Keratinocyte (primary cell): ENCODE measurements around the gene CRYBB1. TPM values are rescaled to one million over a fixed set of nuclear protein-coding genes. Genes with fewer than 3 reads are reported as not detected.

Source experiments
- DNase-seq: peaks from one replicate; pipeline ENCODE4 v3.0.0-alpha.2; 2011; ENCODE audit warnings: low read depth, missing footprints, low spot score
- FAIRE-seq: peaks from 2 replicates; lab custom pipeline; 2011; peaks lifted over from hg19 to GRCh38; lab: Jason Lieb, UNC
- H2AFZ ChIP-seq: 2 replicates; pipeline ENCODE4 v1.6.0; 2012; ENCODE audit warnings: low read length, control low read depth, inconsistent platforms; ENCODE audit not compliant: control insufficient read depth
- H3K27ac ChIP-seq: 2 replicates; pipeline ENCODE4 v1.5.1; 2011; ENCODE audit warnings: low read length; ENCODE audit not compliant: control insufficient read depth, insufficient read depth
- H3K27me3 ChIP-seq: 3 replicates; pipeline ENCODE4 v1.6.0; 2011; ENCODE audit warnings: low read length; ENCODE audit not compliant: control insufficient read depth, insufficient read depth; ENCODE audit errors: extremely low read depth
- H3K36me3 ChIP-seq, 2 experiments: 2 replicates in 1 of 2; 3 replicates in 1 of 2; pipeline ENCODE4 v1.5.1; 2011; ENCODE audit warnings: low read length in 2 of 2, mild to moderate bottlenecking in 1 of 2; ENCODE audit not compliant: control insufficient read depth in 2 of 2, insufficient read depth in 2 of 2; ENCODE audit errors: extremely low read depth in 1 of 2
- H3K4me1 ChIP-seq: 3 replicates; pipeline ENCODE4 v1.5.1; 2011; ENCODE audit warnings: low read length; ENCODE audit not compliant: control insufficient read depth, insufficient read depth; ENCODE audit errors: extremely low read depth
- H3K4me2 ChIP-seq: 3 replicates; pipeline ENCODE4 v1.6.0; 2011; ENCODE audit warnings: low read depth, low read length; ENCODE audit not compliant: control insufficient read depth, insufficient read depth; ENCODE audit errors: extremely low read depth
- H3K4me3 ChIP-seq, 3 experiments: fragments of 200-600 bp in 1 of 3; sonication (generic) in 1 of 3; 2 replicates in 2 of 3; 3 replicates in 1 of 3; pipeline ENCODE4 v1.5.1; 2011 to 2016; ENCODE audit warnings: low read length in 3 of 3, mild to moderate bottlenecking in 3 of 3, control low read depth in 2 of 3, inconsistent platforms in 1 of 3, low read depth in 1 of 3, mixed read lengths in 1 of 3, mixed run types in 1 of 3, moderate library complexity in 1 of 3; ENCODE audit not compliant: control insufficient read depth in 2 of 3, insufficient read depth in 2 of 3; ENCODE audit errors: extremely low read depth in 1 of 3
- H3K79me2 ChIP-seq: 2 replicates; pipeline ENCODE4 v1.6.0; 2012; ENCODE audit warnings: low read length; ENCODE audit not compliant: control insufficient read depth, insufficient read depth
- H3K9ac ChIP-seq: 3 replicates; pipeline ENCODE4 v1.6.0; 2011; ENCODE audit warnings: low read length; ENCODE audit not compliant: control insufficient read depth, insufficient read depth; ENCODE audit errors: extremely low read depth
- H3K9me1 ChIP-seq: 3 replicates; pipeline ENCODE4 v1.6.0; 2011; ENCODE audit warnings: low read length; ENCODE audit not compliant: control insufficient read depth, insufficient read depth; ENCODE audit errors: extremely low read depth
- H3K9me3 ChIP-seq: 2 replicates; pipeline ENCODE4 v1.5.1; 2012; ENCODE audit warnings: low read depth, low read length; ENCODE audit not compliant: control insufficient read depth
- H4K20me1 ChIP-seq: 3 replicates; pipeline ENCODE4 v1.6.0; 2011; ENCODE audit warnings: low read length; ENCODE audit not compliant: control insufficient read depth, insufficient read depth; ENCODE audit errors: extremely low read depth
- EZH2 ChIP-seq: IDR thresholded peaks from one replicate; pipeline ENCODE4 v1.6.1; 2012; ENCODE audit warnings: inconsistent platforms, mild to moderate bottlenecking, low read length, moderate library complexity
- dilution Hi-C: fragments of 300-500 bp; cut with MboI; formaldehyde crosslinking; loops from one replicate; pipeline ENCODE4 v1.7.0; 2020; ENCODE audit warnings: low sequenced_read_pairs; ENCODE audit not compliant: extremely low pct_ligation_motif_present
- polyA plus RNA-seq, 5 experiments: library from polyadenylated mRNA; depleted of rRNA in 3 of 5; stranded (reverse) in 3 of 5; stranded (forward) in 1 of 5; unstranded in 1 of 5; fragments of >200 nt; gene quantifications; 1 replicate in 1 of 5; 2 replicates in 3 of 5; 3 replicates in 1 of 5; pipeline versions ENCODE4 v1.2.1 to v1.2.3, GENCODE V29; 2011 to 2012; ENCODE audit warnings: missing spikeins in 2 of 5, low read depth in 1 of 5, low replicate concordance in 1 of 5
- TF ChIP-seq, protein P1 (sequence below), 3 experiments: IDR thresholded peaks in 1 of 3; conservative IDR thresholded peaks in 1 of 3; optimal IDR thresholded peaks in 1 of 3; 2 replicates in 2 of 3; 3 replicates in 1 of 3; pipeline versions ENCODE3 to v1.5.1; 2011; ENCODE audit warnings: low read length in 3 of 3, mild to moderate bottlenecking in 3 of 3, moderate library complexity in 2 of 3, control low read depth in 1 of 3, inconsistent platforms in 1 of 3; ENCODE audit not compliant: insufficient read depth in 2 of 3; ENCODE audit errors: extremely low read depth in 1 of 3

Gene CRYBB1
- polyA plus RNA-seq, 1 donor (not counting 4 experiments of a cell fraction or from before 2014, with no cell fraction given), result not detected

DNA sequence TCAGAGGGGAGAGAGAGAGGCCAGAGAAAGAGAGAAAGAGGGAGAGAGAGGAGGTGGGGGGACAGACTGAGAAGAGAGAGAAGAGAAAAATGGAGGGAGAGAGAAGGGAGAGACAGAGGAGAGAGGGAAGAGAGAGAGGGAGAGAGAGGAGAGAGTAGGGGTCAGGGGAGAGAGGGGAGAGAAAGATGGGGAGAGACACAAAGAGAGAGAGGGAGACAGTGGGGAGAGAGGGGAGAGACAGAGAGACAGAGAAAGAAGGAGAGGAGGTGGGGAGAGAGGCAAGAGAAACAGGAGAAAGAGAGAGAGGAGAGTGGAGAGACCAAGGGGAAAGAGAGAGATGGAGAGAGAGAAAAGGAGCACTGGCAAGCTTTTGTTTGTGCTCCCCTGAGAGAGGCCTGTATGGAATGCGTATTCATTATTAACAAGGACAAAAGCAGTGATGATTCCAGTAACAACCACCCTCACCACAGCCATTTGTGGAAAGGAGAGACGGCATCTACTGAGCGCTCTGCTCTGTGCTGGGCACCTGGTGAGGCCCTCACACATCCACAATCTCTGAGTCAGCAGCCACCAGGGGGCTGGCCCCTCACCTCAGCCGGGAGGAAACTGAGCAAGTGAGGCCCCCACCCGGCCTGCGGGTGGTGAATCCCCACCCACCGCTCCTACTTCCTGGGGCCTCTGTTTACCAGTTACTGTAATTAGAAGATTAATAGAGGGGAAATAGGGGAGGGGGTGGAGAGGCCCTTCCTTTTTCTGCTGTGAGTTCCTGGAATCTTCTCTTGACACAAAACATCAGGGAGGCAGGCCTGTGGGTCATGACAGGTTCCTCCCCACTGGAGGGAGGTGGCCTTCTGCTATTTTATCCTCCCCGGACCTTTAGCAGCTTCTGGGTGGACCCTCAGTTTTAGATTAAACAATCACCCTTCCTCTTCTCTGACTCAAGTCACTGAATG is 24.9 kb upstream of the CRYBB1 start:
- peaks cover 21% of the 10 kb centered on the region for H3K27me3 ChIP-seq

DNA sequence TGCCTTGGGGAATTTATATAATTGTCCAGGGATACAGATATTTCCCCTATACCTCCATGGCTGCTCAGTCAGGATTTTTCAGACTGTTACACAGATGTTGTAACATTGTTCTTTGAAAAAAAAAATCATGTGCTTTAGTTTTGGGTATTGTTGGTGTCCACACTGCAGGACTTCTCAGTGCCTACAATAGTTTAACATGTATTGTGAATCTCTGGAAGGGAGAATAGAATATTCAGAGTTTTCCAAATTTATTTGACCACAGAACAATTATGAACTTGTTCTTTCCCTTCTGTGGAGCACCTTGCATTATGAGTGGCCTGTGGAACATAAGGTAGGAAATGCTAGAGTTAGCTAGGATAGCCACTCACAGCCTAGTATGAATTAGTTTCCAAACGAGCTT is 18.5 kb upstream of the CRYBB1 start:
- dilution Hi-C loops, result no loop called here
- Histone ChIP-seq H3K4me2 (no peak overlapping the region), H4K20me1 (no peaks in the 10 kb centered on the region), H3K9me1 (no peaks in the 10 kb centered on the region), H3K27ac (no peak overlapping the region), H3K9ac (no peak overlapping the region), H2AFZ (no peak overlapping the region), H3K36me3 (no peaks in the 10 kb centered on the region), H3K4me3 (no peak overlapping the region), H3K27me3 (peaks cover 7% of the 10 kb centered on the region), H3K79me2 (no peaks in the 10 kb centered on the region), H3K9me3 (no peaks in the 10 kb centered on the region), H3K4me1 (no peaks in the 10 kb centered on the region)
- DNase-seq, result no peak
- TF ChIP-seq, protein P1, sequence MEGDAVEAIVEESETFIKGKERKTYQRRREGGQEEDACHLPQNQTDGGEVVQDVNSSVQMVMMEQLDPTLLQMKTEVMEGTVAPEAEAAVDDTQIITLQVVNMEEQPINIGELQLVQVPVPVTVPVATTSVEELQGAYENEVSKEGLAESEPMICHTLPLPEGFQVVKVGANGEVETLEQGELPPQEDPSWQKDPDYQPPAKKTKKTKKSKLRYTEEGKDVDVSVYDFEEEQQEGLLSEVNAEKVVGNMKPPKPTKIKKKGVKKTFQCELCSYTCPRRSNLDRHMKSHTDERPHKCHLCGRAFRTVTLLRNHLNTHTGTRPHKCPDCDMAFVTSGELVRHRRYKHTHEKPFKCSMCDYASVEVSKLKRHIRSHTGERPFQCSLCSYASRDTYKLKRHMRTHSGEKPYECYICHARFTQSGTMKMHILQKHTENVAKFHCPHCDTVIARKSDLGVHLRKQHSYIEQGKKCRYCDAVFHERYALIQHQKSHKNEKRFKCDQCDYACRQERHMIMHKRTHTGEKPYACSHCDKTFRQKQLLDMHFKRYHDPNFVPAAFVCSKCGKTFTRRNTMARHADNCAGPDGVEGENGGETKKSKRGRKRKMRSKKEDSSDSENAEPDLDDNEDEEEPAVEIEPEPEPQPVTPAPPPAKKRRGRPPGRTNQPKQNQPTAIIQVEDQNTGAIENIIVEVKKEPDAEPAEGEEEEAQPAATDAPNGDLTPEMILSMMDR (optimal IDR thresholded peaks at IDR 0.05 in 1 of 3, IDR thresholded peaks at IDR 0.05 in 1 of 3, conservative IDR thresholded peaks at IDR 0.05 in 1 of 3; ENCODE audit: extremely low read depth in 1 of 3, insufficient read depth in 2 of 3, low read length in 3 of 3), result no peak
- TF ChIP-seq EZH2, result no peak
- FAIRE-seq, result no peak

More for the DNA sequence above, 24.9 kb upstream of the CRYBB1 start:
- Histone ChIP-seq H3K36me3 (no peaks in the 10 kb centered on the region), H3K4me3 (no peak overlapping the region), H3K9me1 (no peaks in the 10 kb centered on the region), H3K4me1 (peaks cover 7% of the 10 kb centered on the region), H3K79me2 (no peaks in the 10 kb centered on the region), H3K9me3 (no peaks in the 10 kb centered on the region), H3K9ac (no peak overlapping the region), H2AFZ (no peak overlapping the region), H3K27ac (no peak overlapping the region), H4K20me1 (no peaks in the 10 kb centered on the region), H3K4me2 (no peak overlapping the region)
- TF ChIP-seq EZH2, result no peak
- TF ChIP-seq, protein P1 (optimal IDR thresholded peaks at IDR 0.05 in 1 of 3, IDR thresholded peaks at IDR 0.05 in 1 of 3, conservative IDR thresholded peaks at IDR 0.05 in 1 of 3; ENCODE audit: extremely low read depth in 1 of 3, insufficient read depth in 2 of 3, low read length in 3 of 3), result no peak
- DNase-seq (no peak), FAIRE-seq (no peak)
- dilution Hi-C loops, result no loop called here
